DMS53 treated with DMSO at 0.1 percent for 48 hours (cell line): Measurements from ENCODE around the gene ROCK1.
"Not testable (repeated sequence)": the region's sequence is repeated elsewhere in the genome, so short reads cannot be mapped to it uniquely, and the experiment has no call there.

ENCODE experiments used
- DNase-seq: peaks from one replicate; lab custom pipeline; 2025; ENCODE audit not compliant: unreplicated experiment; lab: John Stamatoyannopoulos, UW

The ROCK1 gene

GRCh38 chr18:21111346-21112139 lies at the start of gene ROCK1:
ROCK1 (minus strand) TSS chr18:21111813; CDS start chr18:21110910, 903 bp downstream.
- DNase-seq = peak; percentile 79

GRCh38 chr18:21155443-21155842 lies 43.8 kb upstream of the ROCK1 start:
- no peak for DNase-seq

GRCh38 chr18:21146016-21146415 lies 34.4 kb upstream of the ROCK1 start:
- DNase-seq = no peak

GRCh38 chr18:21145371-21145770 lies 33.8 kb upstream of the ROCK1 start:
- DNase-seq = no peak

- DNase-seq = no peak
Measured at GRCh38 chr18:21141668-21142422, 30.2 kb upstream of the ROCK1 start.

- not testable (repeated sequence) for DNase-seq
Measured at GRCh38 chr18:21137719-21138488, 26.3 kb upstream of the ROCK1 start.

GRCh38 chr18:21134895-21135294 lies 23.3 kb upstream of the ROCK1 start:
- no peak for DNase-seq

- DNase-seq = no peak
Measured at GRCh38 chr18:21132398-21132918, 20.8 kb upstream of the ROCK1 start.

GRCh38 chr18:21131698-21132227 lies 20.1 kb upstream of the ROCK1 start:
- no peak for DNase-seq

GRCh38 chr18:21129566-21130216 lies 18.1 kb upstream of the ROCK1 start:
- no peak for DNase-seq

- DNase-seq = no peak
Measured at GRCh38 chr18:21123290-21123926, 11.8 kb upstream of the ROCK1 start.

GRCh38 chr18:21118806-21119205 lies 7.2 kb upstream of the ROCK1 start:
- no peak for DNase-seq

GRCh38 chr18:21117409-21118131 lies 6.0 kb upstream of the ROCK1 start:
- DNase-seq = no peak

GRCh38 chr18:21115519-21116411 lies 4.2 kb upstream of the ROCK1 start:
- no peak for DNase-seq

GRCh38 chr18:21112543-21113105 lies 1.0 kb upstream of the ROCK1 start:
- DNase-seq = no peak

- no peak for DNase-seq
Measured at GRCh38 chr18:21112140-21112473, 494 bp upstream of the ROCK1 start.

GRCh38 chr18:21110713-21111345 lies 784 bp downstream of the ROCK1 start:
- no peak for DNase-seq
